Measurements from ENCODE around the gene FAM222A.

DNA sequence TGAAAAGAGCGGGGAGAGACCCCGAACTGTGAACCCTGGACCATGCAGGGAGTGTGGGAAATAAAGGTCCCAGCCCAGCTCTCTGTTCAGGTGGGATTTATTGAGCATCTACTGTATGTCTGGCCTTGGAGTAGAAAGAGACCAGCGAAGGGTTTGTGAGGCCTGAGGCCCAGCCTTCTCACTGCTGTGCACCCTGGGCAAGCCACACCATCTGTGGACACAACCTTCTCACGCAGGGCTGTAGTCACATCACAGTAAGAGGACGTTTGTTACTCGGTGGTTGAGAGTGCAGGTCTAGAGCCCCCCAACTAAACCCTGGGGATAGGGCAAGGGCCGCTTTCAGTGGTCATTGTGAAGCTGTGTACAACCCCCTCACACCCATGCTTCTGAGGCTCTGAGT is 18.2 kb downstream of the FAM222A start:
- TF ChIP-seq, protein P1, sequence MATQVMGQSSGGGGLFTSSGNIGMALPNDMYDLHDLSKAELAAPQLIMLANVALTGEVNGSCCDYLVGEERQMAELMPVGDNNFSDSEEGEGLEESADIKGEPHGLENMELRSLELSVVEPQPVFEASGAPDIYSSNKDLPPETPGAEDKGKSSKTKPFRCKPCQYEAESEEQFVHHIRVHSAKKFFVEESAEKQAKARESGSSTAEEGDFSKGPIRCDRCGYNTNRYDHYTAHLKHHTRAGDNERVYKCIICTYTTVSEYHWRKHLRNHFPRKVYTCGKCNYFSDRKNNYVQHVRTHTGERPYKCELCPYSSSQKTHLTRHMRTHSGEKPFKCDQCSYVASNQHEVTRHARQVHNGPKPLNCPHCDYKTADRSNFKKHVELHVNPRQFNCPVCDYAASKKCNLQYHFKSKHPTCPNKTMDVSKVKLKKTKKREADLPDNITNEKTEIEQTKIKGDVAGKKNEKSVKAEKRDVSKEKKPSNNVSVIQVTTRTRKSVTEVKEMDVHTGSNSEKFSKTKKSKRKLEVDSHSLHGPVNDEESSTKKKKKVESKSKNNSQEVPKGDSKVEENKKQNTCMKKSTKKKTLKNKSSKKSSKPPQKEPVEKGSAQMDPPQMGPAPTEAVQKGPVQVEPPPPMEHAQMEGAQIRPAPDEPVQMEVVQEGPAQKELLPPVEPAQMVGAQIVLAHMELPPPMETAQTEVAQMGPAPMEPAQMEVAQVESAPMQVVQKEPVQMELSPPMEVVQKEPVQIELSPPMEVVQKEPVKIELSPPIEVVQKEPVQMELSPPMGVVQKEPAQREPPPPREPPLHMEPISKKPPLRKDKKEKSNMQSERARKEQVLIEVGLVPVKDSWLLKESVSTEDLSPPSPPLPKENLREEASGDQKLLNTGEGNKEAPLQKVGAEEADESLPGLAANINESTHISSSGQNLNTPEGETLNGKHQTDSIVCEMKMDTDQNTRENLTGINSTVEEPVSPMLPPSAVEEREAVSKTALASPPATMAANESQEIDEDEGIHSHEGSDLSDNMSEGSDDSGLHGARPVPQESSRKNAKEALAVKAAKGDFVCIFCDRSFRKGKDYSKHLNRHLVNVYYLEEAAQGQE (IDR thresholded peaks at IDR 0.05; ENCODE audit: borderline replicate concordance): no peak
- no peak for TF ChIP-seq EP300 (conservative IDR thresholded peaks at IDR 0.05; ENCODE audit: poor library complexity, severe bottlenecking)
- no peak for TF ChIP-seq SMC3 (conservative IDR thresholded peaks at IDR 0.05; ENCODE audit: poor library complexity)
- no peak for TF ChIP-seq CTCF (IDR thresholded peaks at IDR 0.05; ENCODE audit: poor library complexity, severe bottlenecking)
- no peak for TF ChIP-seq POLR2AphosphoS5 (IDR thresholded peaks at IDR 0.05)

All from neural cell (in vitro differentiated cells).